Upper lobe of left lung (tissue), 6 donors: ENCODE measurements around the gene KDM6B. TPM values are rescaled to one million over a fixed set of nuclear protein-coding genes. Genes with fewer than 3 reads are reported as not detected.

Source experiments
- ATAC-seq, 2 donors: fragments of 200-7000 bp; cut with Tn5 transposase; one replicate each; pipeline ENCODE4 v1.9.1; 2022; ENCODE audit warnings: mild to moderate bottlenecking in 2 of 2, moderate library complexity in 2 of 2; ENCODE audit not compliant: low FRiP score in 2 of 2
- DNase-seq, 2 donors: peaks; one replicate each; pipeline ENCODE4 v3.0.0-alpha.2; 2019 to 2020
- H3K27ac ChIP-seq, 4 donors: fragments of 200-600 bp; sonication (generic); one replicate each; pipeline ENCODE4 v1.5.1; 2016 to 2019
- H3K27me3 ChIP-seq, 4 donors: fragments of 200-600 bp; sonication (generic); one replicate each; pipeline ENCODE4 v1.5.1; 2017 to 2019
- H3K36me3 ChIP-seq, 4 donors: fragments of 200-600 bp; sonication (generic); one replicate each; pipeline ENCODE4 v1.5.1; 2016 to 2019
- H3K4me1 ChIP-seq, 4 donors: fragments of 200-600 bp; sonication (generic); one replicate each; pipeline ENCODE4 v1.5.1; 2018 to 2019
- H3K4me3 ChIP-seq, 4 donors: fragments of 200-600 bp; sonication (generic); one replicate each; pipeline ENCODE4 v1.5.1; 2017 to 2019; ENCODE audit warnings: mild to moderate bottlenecking in 2 of 4, moderate library complexity in 1 of 4
- H3K9me3 ChIP-seq, 4 donors: fragments of 200-600 bp; sonication (generic); one replicate each; pipeline ENCODE4 v1.5.1; 2018 to 2019
- CTCF ChIP-seq, 6 experiments: fragments of 450-650 bp in 4 of 6; fragments of 200-600 bp in 2 of 6; sonication (generic) in 2 of 6; IDR thresholded peaks; one replicate each; pipeline ENCODE4 v1.5.1; 2016 to 2019; ENCODE audit warnings: antibody characterized with exemption in 6 of 6
- EP300 ChIP-seq, 4 donors: sonication (generic); formaldehyde crosslinking; IDR thresholded peaks; one replicate each; pipeline ENCODE4 v1.5.1; 2017; ENCODE audit warnings: antibody characterized with exemption in 4 of 4, control low read depth in 2 of 4
- POLR2A ChIP-seq, 4 donors: fragments of 450-650 bp; IDR thresholded peaks; one replicate each; pipeline ENCODE4 v1.5.1; 2016 to 2017; ENCODE audit warnings: antibody characterized with exemption in 4 of 4, mild to moderate bottlenecking in 2 of 4
- POLR2AphosphoS5 ChIP-seq, 2 donors: sonication (generic); formaldehyde crosslinking; IDR thresholded peaks; one replicate each; pipeline ENCODE4 v1.5.1; 2017; ENCODE audit warnings: antibody characterized with exemption in 2 of 2
- WGBS, 2 donors: methylation state at CpG; one replicate each; pipeline ENCODE4 v1.1.5; 2017 to 2018; 5-methylcytosine and 5-hydroxymethylcytosine counted together
- total RNA-seq, 6 donors: library from RNA; depleted of rRNA in 4 of 6; stranded (reverse); fragments of >200 nt in 4 of 6; gene quantifications; one replicate each; pipeline versions ENCODE4 v1.1.0 to v1.2.1, GENCODE V29; 2016 to 2021
- donor health status: DM: no; HTN: no; CAD: no; lungs with moderate emphysema.
- donor health status: DM: no; HTN: yes; CAD: no; lungs with severe emphysema.

The KDM6B gene
- total RNA-seq, 6 donors from 2014 or later, result 17.5 to 68.0 (median 42.2) TPM

- TF ChIP-seq CTCF (IDR thresholded peaks at IDR 0.05) (peak in 1 of 6 experiments; percentile 5), POLR2AphosphoS5 (IDR thresholded peaks at IDR 0.05) (peak; percentile 68 to 74), EP300 (IDR thresholded peaks at IDR 0.05) (peak in 2 of 4 donors; percentile 63 to 86), POLR2A (IDR thresholded peaks at IDR 0.05) (peak in 3 of 4 donors; percentile 27 to 64 (median 61))
- H3K27me3 ChIP-seq, result no peaks in the 10 kb centered on the region
These were observed 9.7 kb downstream of the KDM6B start for GRCh38 chr17:7843536-7844291.

GRCh38 chr17:7844292-7845154 is 10.5 kb downstream of the KDM6B start:
- TF ChIP-seq POLR2AphosphoS5 (IDR thresholded peaks at IDR 0.05) (peak; percentile 80 to 93), CTCF (IDR thresholded peaks at IDR 0.05) (no peak), EP300 (IDR thresholded peaks at IDR 0.05) (no peak), POLR2A (IDR thresholded peaks at IDR 0.05) (peak in 3 of 4 donors; percentile 47 to 81 (median 78))
- WGBS, 2 donors, result 0 to 1% methylated on average over 30 to 66 of the region's 71 CpGs
- H3K36me3 ChIP-seq, result peaks cover 26 to 46% (median 44%) of the 10 kb centered on the region in 4 donors

More at GRCh38 chr17:7843536-7844291, 9.7 kb downstream of the KDM6B start:
- DNase-seq (peak; percentile 91 to 97), ATAC-seq (peak; percentile 66 to 75)
- peak overlapping the region; percentile 99 to 100 (median 100) for H3K27ac ChIP-seq
- 1 to 2% methylated on average over 48 to 54 of the region's 61 CpGs for WGBS, 2 donors
- H3K4me3 ChIP-seq, result peak overlapping the region; percentile 82 to 90 (median 87)
- H3K36me3 ChIP-seq, result peaks cover 20 to 38% (median 36%) of the 10 kb centered on the region in 4 donors
- H3K9me3 ChIP-seq, result no peaks in the 10 kb centered on the region
- peaks cover 28 to 60% (median 39%) of the 10 kb centered on the region in 4 donors for H3K4me1 ChIP-seq

GRCh38 chr17:7845359-7846062 is 11.5 kb downstream of the KDM6B start:
- peaks cover 17 to 43% (median 21%) of the 10 kb centered on the region in 4 donors for H3K4me1 ChIP-seq
- WGBS, 2 donors, result 82 to 88% methylated on average over 11 to 15 of the region's 15 CpGs
- peaks cover 32 to 54% (median 53%) of the 10 kb centered on the region in 4 donors for H3K36me3 ChIP-seq
- TF ChIP-seq EP300 (IDR thresholded peaks at IDR 0.05) (no peak), CTCF (IDR thresholded peaks at IDR 0.05) (no peak), POLR2A (IDR thresholded peaks at IDR 0.05) (no peak), POLR2AphosphoS5 (IDR thresholded peaks at IDR 0.05) (no peak)
- no peaks in the 10 kb centered on the region for H3K27me3 ChIP-seq
- no peaks in the 10 kb centered on the region for H3K9me3 ChIP-seq
- no peak for ATAC-seq
- peak overlapping the region in 3 of 4 donors; percentile 82 to 90 (median 85) for H3K4me3 ChIP-seq
- DNase-seq, result peak in 1 of 2 donors; percentile 66
- peak overlapping the region; percentile 99 to 100 (median 100) for H3K27ac ChIP-seq

More at GRCh38 chr17:7844292-7845154, 10.5 kb downstream of the KDM6B start:
- H3K4me1 ChIP-seq, result peaks cover 20 to 52% (median 30%) of the 10 kb centered on the region in 4 donors
- peak; percentile 95 for DNase-seq
- H3K4me3 ChIP-seq, result peak overlapping the region; percentile 82 to 90 (median 87)
- H3K27me3 ChIP-seq, result no peaks in the 10 kb centered on the region
- H3K27ac ChIP-seq, result peak overlapping the region; percentile 99 to 100 (median 100)
- ATAC-seq, result peak; percentile 72 to 86
- H3K9me3 ChIP-seq, result no peaks in the 10 kb centered on the region

- no peaks in the 10 kb centered on the region for H3K9me3 ChIP-seq
- H3K36me3 ChIP-seq, result peaks cover 34 to 61% (median 60%) of the 10 kb centered on the region in 4 donors
- TF ChIP-seq POLR2AphosphoS5 (IDR thresholded peaks at IDR 0.05) (no peak), POLR2A (IDR thresholded peaks at IDR 0.05) (no peak), CTCF (IDR thresholded peaks at IDR 0.05) (no peak), EP300 (IDR thresholded peaks at IDR 0.05) (no peak)
- peak overlapping the region in 1 of 4 donors; percentile 100 for H3K27ac ChIP-seq
- ATAC-seq (no peak), DNase-seq (peak in 1 of 2 donors; percentile 46)
- no peaks in the 10 kb centered on the region for H3K27me3 ChIP-seq
- WGBS, 2 donors, result 92 to 96% methylated on average over 18 to 20 of the region's 22 CpGs
- peaks cover 13 to 40% (median 17%) of the 10 kb centered on the region in 4 donors for H3K4me1 ChIP-seq
- H3K4me3 ChIP-seq, result peak overlapping the region in 1 of 4 donors; percentile 90
These were observed 12.2 kb downstream of the KDM6B start for GRCh38 chr17:7846063-7846735.
